WTC11 (cell line): Measurements from ENCODE around the gene C2orf49. TPM values are rescaled to one million over a fixed set of nuclear protein-coding genes. Genes with fewer than 3 reads are reported as not detected.

Experiments
- ATAC-seq: fragments of 200-7000 bp; cut with Tn5 transposase; 2 replicates; pipeline ENCODE4 v1.10.0; 2021; ENCODE audit warnings: mild to moderate bottlenecking, moderate library complexity
- CTCF ChIA-PET: fragments of 300-600 bp; sonication (Branson Sonifier 250); formaldehyde crosslinking; loops from one replicate; lab custom pipeline; 2021; ENCODE audit warnings: antibody characterized with exemption; lab: Charles Lee
- POLR2A ChIA-PET: fragments of 350-600 bp; sonication (Branson Sonifier 250); formaldehyde crosslinking; loops from one replicate; lab custom pipeline; 2021; ENCODE audit warnings: antibody characterized with exemption; lab: Charles Lee
- DNase-seq: peaks from one replicate; pipeline ENCODE4 v3.0.0; 2021; ENCODE audit warnings: low spot score
- H3K27ac Mint-ChIP-seq: 2 replicates; pipeline ENCODE4 v1.8.0; 2021; ENCODE audit warnings: mixed read lengths
- H3K27me3 Mint-ChIP-seq: 2 replicates; pipeline ENCODE4 v1.8.0; 2021; ENCODE audit warnings: low read depth, mild to moderate bottlenecking, moderate library complexity, mixed read lengths
- H3K36me3 Mint-ChIP-seq: 2 replicates; pipeline ENCODE4 v1.8.0; 2021; ENCODE audit warnings: mixed read lengths
- H3K4me1 Mint-ChIP-seq: 2 replicates; pipeline ENCODE4 v1.8.0; 2022; ENCODE audit warnings: mixed read lengths
- H3K4me3 Mint-ChIP-seq: 2 replicates; pipeline ENCODE4 v1.8.0; 2021; ENCODE audit warnings: mild to moderate bottlenecking, moderate library complexity, mixed read lengths
- H3K9me3 Mint-ChIP-seq: 2 replicates; pipeline ENCODE4 v1.8.0; 2021; ENCODE audit warnings: mixed read lengths
- CBFB ChIP-seq: sonication (generic); formaldehyde crosslinking; IDR thresholded peaks from 2 replicates; pipeline ENCODE4 v1.8.1; 2022; ENCODE audit warnings: mild to moderate bottlenecking, low read depth, missing genetic modification reagents
- ETV6 ChIP-seq: sonication (generic); formaldehyde crosslinking; IDR thresholded peaks from 2 replicates; pipeline ENCODE4 v1.8.1; 2022; ENCODE audit warnings: mild to moderate bottlenecking, missing genetic modification reagents
- FOXK1 ChIP-seq: sonication (generic); formaldehyde crosslinking; IDR thresholded peaks from 2 replicates; pipeline ENCODE4 v1.8.0; 2022; ENCODE audit warnings: mild to moderate bottlenecking, moderate library complexity, missing genetic modification reagents
- GTF2I ChIP-seq: fragments of 250-450 bp; sonication (Bioruptor Pico); conservative IDR thresholded peaks from 2 replicates; pipeline ENCODE4 v1.4.0; 2021; ENCODE audit warnings: mild to moderate bottlenecking
- JAZF1 ChIP-seq: fragments of 250-450 bp; sonication (Bioruptor Pico); IDR thresholded peaks from 2 replicates; pipeline ENCODE4 v1.9.0; 2021; ENCODE audit warnings: moderate library complexity, mild to moderate bottlenecking, inconsistent platforms
- NR2C2 ChIP-seq: sonication (generic); formaldehyde crosslinking; IDR thresholded peaks from 2 replicates; pipeline ENCODE4 v1.8.0; 2022; ENCODE audit warnings: mild to moderate bottlenecking, missing genetic modification reagents
- PRRX2 ChIP-seq: fragments of 250-450 bp; sonication (Bioruptor Pico); IDR thresholded peaks from 2 replicates; pipeline ENCODE4 v1.8.0; 2021; ENCODE audit warnings: mild to moderate bottlenecking
- RELA ChIP-seq: sonication (generic); formaldehyde crosslinking; IDR thresholded peaks from 2 replicates; pipeline ENCODE4 v1.8.1; 2022; ENCODE audit warnings: missing genetic modification reagents, mild to moderate bottlenecking, borderline replicate concordance
- TP53 ChIP-seq: sonication (generic); formaldehyde crosslinking; IDR thresholded peaks from 2 replicates; pipeline ENCODE4 v1.8.1; 2023; ENCODE audit warnings: mild to moderate bottlenecking, missing genetic modification reagents
- ZNF317 ChIP-seq: sonication (generic); formaldehyde crosslinking; IDR thresholded peaks from 2 replicates; pipeline ENCODE4 v1.8.1; 2023; ENCODE audit warnings: low read depth, mild to moderate bottlenecking, moderate library complexity, missing genetic modification reagents, borderline replicate concordance
- ZNF416 ChIP-seq: fragments of 250-450 bp; sonication (Bioruptor Pico); IDR thresholded peaks from 2 replicates; pipeline ENCODE4 v1.9.0; 2021; ENCODE audit warnings: mild to moderate bottlenecking, inconsistent platforms
- ZNF671 ChIP-seq: fragments of 250-450 bp; sonication (Bioruptor Pico); IDR thresholded peaks from 2 replicates; pipeline ENCODE4 v1.8.0; 2021; ENCODE audit warnings: mild to moderate bottlenecking
- total RNA-seq: library from RNA; stranded (reverse); gene quantifications from 3 replicates; pipeline ENCODE4 v1.2.3, GENCODE V29; 2021
- TF ChIP-seq, protein P1 (sequence below): sonication (generic); formaldehyde crosslinking; conservative IDR thresholded peaks from 2 replicates; pipeline ENCODE4 v1.8.1; 2023; ENCODE audit warnings: mild to moderate bottlenecking, low read depth, missing genetic modification reagents, moderate library complexity
- TF ChIP-seq, protein P2 (sequence below): sonication (generic); formaldehyde crosslinking; IDR thresholded peaks from 2 replicates; pipeline ENCODE4 v1.8.1; 2022; ENCODE audit warnings: mild to moderate bottlenecking, moderate library complexity, missing genetic modification reagents
- TF ChIP-seq, protein P3 (sequence below): sonication (generic); formaldehyde crosslinking; IDR thresholded peaks from 2 replicates; pipeline ENCODE4 v1.8.0; 2022; ENCODE audit warnings: mild to moderate bottlenecking, missing genetic modification reagents
- TF ChIP-seq, protein P4 (sequence below): sonication (generic); formaldehyde crosslinking; IDR thresholded peaks from 2 replicates; pipeline ENCODE4 v1.8.0; 2022; ENCODE audit warnings: mild to moderate bottlenecking, missing genetic modification reagents
- TF ChIP-seq, protein P5 (sequence below): fragments of 250-450 bp; sonication (Bioruptor Pico); IDR thresholded peaks from 2 replicates; pipeline ENCODE4 v1.9.0; 2021; ENCODE audit warnings: mild to moderate bottlenecking

Gene C2orf49
- total RNA-seq, 1 experiment from 2014 or later, result 15.9 TPM

DNA sequence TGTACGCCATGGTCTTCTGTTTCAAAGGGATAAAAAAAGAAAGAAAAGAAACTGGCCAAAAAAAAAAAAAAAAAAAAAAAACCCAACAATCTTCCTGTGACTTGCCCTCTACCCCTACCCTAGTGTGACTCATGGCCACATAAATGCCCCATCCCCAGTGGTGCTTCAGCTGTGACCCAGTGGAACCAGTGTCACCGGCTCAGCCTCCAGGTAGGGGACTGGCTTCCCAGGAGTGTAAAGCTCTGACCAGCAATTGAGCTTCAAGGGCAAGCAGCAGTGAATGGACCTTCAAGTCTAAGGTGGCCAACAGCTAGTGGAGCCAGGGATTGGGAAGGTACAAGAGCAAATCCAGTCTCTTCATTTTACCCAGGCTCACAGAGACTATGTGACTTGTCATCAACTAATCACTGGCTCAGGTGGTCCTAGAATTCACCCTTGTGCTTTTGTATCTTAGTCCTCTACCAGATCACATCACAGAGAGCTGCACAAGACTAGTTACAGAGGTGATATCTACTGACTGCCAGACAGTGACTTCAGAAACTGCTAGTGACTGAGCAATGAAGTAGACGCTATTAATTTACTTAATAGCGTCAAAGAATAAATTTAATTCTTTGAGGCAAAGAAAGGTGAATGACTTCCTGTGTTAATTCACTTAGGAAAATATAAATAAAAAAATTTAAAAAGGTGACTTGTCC, 6.5 kb upstream of the C2orf49 start (continued):
- TF ChIP-seq ETV6 (CRISPR knock-in tag), result no peak
- no peak for TF ChIP-seq FOXK1
- TF ChIP-seq, protein P1, sequence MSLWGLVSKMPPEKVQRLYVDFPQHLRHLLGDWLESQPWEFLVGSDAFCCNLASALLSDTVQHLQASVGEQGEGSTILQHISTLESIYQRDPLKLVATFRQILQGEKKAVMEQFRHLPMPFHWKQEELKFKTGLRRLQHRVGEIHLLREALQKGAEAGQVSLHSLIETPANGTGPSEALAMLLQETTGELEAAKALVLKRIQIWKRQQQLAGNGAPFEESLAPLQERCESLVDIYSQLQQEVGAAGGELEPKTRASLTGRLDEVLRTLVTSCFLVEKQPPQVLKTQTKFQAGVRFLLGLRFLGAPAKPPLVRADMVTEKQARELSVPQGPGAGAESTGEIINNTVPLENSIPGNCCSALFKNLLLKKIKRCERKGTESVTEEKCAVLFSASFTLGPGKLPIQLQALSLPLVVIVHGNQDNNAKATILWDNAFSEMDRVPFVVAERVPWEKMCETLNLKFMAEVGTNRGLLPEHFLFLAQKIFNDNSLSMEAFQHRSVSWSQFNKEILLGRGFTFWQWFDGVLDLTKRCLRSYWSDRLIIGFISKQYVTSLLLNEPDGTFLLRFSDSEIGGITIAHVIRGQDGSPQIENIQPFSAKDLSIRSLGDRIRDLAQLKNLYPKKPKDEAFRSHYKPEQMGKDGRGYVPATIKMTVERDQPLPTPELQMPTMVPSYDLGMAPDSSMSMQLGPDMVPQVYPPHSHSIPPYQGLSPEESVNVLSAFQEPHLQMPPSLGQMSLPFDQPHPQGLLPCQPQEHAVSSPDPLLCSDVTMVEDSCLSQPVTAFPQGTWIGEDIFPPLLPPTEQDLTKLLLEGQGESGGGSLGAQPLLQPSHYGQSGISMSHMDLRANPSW, result no peak
- TF ChIP-seq, all 79 proteins: peak for 0

DNA sequence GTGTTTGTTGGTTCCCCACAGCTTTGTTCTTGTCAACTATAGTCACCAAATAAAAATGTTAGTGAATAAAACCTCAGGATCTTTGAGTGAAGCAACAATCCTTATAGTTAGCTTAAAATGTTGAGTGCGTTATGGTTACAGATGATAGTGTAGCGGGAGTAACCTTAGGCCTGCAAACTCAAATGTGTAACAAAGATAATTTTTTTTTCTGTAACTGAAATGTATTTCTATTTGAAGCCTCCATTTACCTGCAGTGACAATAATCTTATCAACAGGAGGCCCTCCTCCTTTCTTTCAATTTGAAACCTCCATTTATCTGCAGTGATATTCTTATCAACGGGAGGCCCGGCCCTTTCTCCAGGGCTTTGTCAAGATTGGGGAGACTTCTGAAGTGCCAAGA, 3.1 kb upstream of the C2orf49 start:
- no peaks in the 10 kb centered on the region for H3K27me3 Mint-ChIP-seq
- H3K4me3 Mint-ChIP-seq, result no peak overlapping the region
- H3K9me3 Mint-ChIP-seq, result no peaks in the 10 kb centered on the region
- ATAC-seq (no peak), DNase-seq (no peak)
- CTCF ChIA-PET, result no interaction called here
- H3K4me1 Mint-ChIP-seq, result peaks cover 19% of the 10 kb centered on the region
- TF ChIP-seq RELA (no peak), ETV6 (CRISPR knock-in tag) (no peak), TP53 (CRISPR knock-in tag) (no peak), ZNF671 (no peak), PRRX2 (CRISPR knock-in tag) (no peak), CBFB (CRISPR knock-in tag) (no peak), NR2C2 (CRISPR knock-in tag) (no peak), GTF2I (CRISPR knock-in tag) (no peak), JAZF1 (CRISPR knock-in tag) (no peak), ZNF317 (no peak), ZNF416 (CRISPR knock-in tag) (no peak)
- TF ChIP-seq, protein P2, sequence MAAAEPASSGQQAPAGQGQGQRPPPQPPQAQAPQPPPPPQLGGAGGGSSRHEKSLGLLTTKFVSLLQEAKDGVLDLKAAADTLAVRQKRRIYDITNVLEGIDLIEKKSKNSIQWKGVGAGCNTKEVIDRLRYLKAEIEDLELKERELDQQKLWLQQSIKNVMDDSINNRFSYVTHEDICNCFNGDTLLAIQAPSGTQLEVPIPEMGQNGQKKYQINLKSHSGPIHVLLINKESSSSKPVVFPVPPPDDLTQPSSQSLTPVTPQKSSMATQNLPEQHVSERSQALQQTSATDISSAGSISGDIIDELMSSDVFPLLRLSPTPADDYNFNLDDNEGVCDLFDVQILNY (CRISPR knock-in tag), result no peak
- TF ChIP-seq, protein P3, sequence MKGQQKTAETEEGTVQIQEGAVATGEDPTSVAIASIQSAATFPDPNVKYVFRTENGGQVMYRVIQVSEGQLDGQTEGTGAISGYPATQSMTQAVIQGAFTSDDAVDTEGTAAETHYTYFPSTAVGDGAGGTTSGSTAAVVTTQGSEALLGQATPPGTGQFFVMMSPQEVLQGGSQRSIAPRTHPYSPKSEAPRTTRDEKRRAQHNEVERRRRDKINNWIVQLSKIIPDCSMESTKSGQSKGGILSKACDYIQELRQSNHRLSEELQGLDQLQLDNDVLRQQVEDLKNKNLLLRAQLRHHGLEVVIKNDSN, result no peak
- TF ChIP-seq, protein P4, sequence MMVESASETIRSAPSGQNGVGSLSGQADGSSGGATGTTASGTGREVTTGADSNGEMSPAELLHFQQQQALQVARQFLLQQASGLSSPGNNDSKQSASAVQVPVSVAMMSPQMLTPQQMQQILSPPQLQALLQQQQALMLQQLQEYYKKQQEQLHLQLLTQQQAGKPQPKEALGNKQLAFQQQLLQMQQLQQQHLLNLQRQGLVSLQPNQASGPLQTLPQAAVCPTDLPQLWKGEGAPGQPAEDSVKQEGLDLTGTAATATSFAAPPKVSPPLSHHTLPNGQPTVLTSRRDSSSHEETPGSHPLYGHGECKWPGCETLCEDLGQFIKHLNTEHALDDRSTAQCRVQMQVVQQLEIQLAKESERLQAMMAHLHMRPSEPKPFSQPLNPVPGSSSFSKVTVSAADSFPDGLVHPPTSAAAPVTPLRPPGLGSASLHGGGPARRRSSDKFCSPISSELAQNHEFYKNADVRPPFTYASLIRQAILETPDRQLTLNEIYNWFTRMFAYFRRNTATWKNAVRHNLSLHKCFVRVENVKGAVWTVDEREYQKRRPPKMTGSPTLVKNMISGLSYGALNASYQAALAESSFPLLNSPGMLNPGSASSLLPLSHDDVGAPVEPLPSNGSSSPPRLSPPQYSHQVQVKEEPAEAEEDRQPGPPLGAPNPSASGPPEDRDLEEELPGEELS (CRISPR knock-in tag), result no peak
- TF ChIP-seq, protein P5, sequence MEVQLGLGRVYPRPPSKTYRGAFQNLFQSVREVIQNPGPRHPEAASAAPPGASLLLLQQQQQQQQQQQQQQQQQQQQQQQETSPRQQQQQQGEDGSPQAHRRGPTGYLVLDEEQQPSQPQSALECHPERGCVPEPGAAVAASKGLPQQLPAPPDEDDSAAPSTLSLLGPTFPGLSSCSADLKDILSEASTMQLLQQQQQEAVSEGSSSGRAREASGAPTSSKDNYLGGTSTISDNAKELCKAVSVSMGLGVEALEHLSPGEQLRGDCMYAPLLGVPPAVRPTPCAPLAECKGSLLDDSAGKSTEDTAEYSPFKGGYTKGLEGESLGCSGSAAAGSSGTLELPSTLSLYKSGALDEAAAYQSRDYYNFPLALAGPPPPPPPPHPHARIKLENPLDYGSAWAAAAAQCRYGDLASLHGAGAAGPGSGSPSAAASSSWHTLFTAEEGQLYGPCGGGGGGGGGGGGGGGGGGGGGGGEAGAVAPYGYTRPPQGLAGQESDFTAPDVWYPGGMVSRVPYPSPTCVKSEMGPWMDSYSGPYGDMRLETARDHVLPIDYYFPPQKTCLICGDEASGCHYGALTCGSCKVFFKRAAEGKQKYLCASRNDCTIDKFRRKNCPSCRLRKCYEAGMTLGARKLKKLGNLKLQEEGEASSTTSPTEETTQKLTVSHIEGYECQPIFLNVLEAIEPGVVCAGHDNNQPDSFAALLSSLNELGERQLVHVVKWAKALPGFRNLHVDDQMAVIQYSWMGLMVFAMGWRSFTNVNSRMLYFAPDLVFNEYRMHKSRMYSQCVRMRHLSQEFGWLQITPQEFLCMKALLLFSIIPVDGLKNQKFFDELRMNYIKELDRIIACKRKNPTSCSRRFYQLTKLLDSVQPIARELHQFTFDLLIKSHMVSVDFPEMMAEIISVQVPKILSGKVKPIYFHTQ, result no peak
- H3K27ac Mint-ChIP-seq, result no peak overlapping the region
- POLR2A ChIA-PET, result no interaction called here
- 0 out of 2 replicates have a peak, but pooled peaks cover 3% of the 10 kb centered on the region for H3K36me3 Mint-ChIP-seq
